Astrocyte (in vitro differentiated cells and primary cell): Measurements from ENCODE around the gene HS6ST1. TPM values are rescaled to one million over a fixed set of nuclear protein-coding genes. Genes with fewer than 3 reads are reported as not detected.

ENCODE experiments used
- DNase-seq: peaks from one replicate; pipeline ENCODE4 v3.0.0-alpha.2; 2010; ENCODE audit warnings: low read depth
- FAIRE-seq: peaks from 2 replicates; lab custom pipeline; 2011; peaks lifted over from hg19 to GRCh38; lab: Jason Lieb, UNC
- H2AFZ ChIP-seq: 2 replicates; pipeline ENCODE4 v1.6.0; 2012; ENCODE audit warnings: low read depth, low read length, inconsistent platforms
- H3K27ac ChIP-seq: 2 replicates; pipeline ENCODE4 v1.5.1; 2011; ENCODE audit warnings: low read depth, low read length, inconsistent platforms
- H3K27me3 ChIP-seq: 2 replicates; pipeline ENCODE4 v1.6.0; 2011; ENCODE audit warnings: low read length, inconsistent platforms; ENCODE audit not compliant: insufficient read depth
- H3K36me3 ChIP-seq: 2 replicates; pipeline ENCODE4 v1.5.1; 2011; ENCODE audit warnings: low read length, inconsistent platforms; ENCODE audit not compliant: insufficient read depth
- H3K4me1 ChIP-seq: 2 replicates; pipeline ENCODE4 v1.5.1; 2011; ENCODE audit warnings: low read length, inconsistent platforms; ENCODE audit not compliant: insufficient read depth
- H3K4me2 ChIP-seq: 2 replicates; pipeline ENCODE4 v1.6.0; 2012; ENCODE audit warnings: low read length, inconsistent platforms
- H3K4me3 ChIP-seq: 2 replicates; pipeline ENCODE4 v1.5.1; 2011; ENCODE audit warnings: low read depth, mild to moderate bottlenecking, low read length, inconsistent platforms; ENCODE audit not compliant: insufficient read depth
- H3K79me2 ChIP-seq: 2 replicates; pipeline ENCODE4 v1.6.0; 2012; ENCODE audit warnings: mild to moderate bottlenecking, low read length, inconsistent platforms; ENCODE audit not compliant: insufficient read depth
- H3K9ac ChIP-seq: 2 replicates; pipeline ENCODE4 v1.6.0; 2012; ENCODE audit warnings: mild to moderate bottlenecking, low read length, inconsistent platforms
- H3K9me3 ChIP-seq: 2 replicates; pipeline ENCODE4 v1.5.1; 2012; ENCODE audit warnings: low read depth, mild to moderate bottlenecking, low read length, inconsistent platforms; ENCODE audit not compliant: insufficient read depth
- H4K20me1 ChIP-seq: 2 replicates; pipeline ENCODE4 v1.6.0; 2012; ENCODE audit warnings: low read length, inconsistent platforms; ENCODE audit not compliant: insufficient read depth
- H3K27ac Mint-ChIP-seq: one replicate; pipeline ENCODE4 v1.8.0; 2021; ENCODE audit warnings: mild to moderate bottlenecking, mixed read lengths; ENCODE audit not compliant: unreplicated experiment
- H3K27me3 Mint-ChIP-seq: one replicate; pipeline ENCODE4 v1.8.0; 2021; ENCODE audit warnings: low read depth, mixed read lengths; ENCODE audit not compliant: unreplicated experiment
- H3K36me3 Mint-ChIP-seq: one replicate; pipeline ENCODE4 v1.8.0; 2021; ENCODE audit warnings: low read depth, mixed read lengths; ENCODE audit not compliant: unreplicated experiment
- H3K4me1 Mint-ChIP-seq: one replicate; pipeline ENCODE4 v1.8.0; 2021; ENCODE audit warnings: low read depth, mixed read lengths; ENCODE audit not compliant: unreplicated experiment
- H3K4me3 Mint-ChIP-seq: one replicate; pipeline ENCODE4 v1.8.0; 2021; ENCODE audit warnings: mild to moderate bottlenecking, moderate library complexity, mixed read lengths; ENCODE audit not compliant: unreplicated experiment
- H3K9me3 Mint-ChIP-seq: one replicate; pipeline ENCODE4 v1.8.0; 2021; ENCODE audit warnings: mild to moderate bottlenecking, mixed read lengths; ENCODE audit not compliant: unreplicated experiment
- CTCF ChIP-seq: IDR thresholded peaks from 2 replicates; pipeline ENCODE4 v1.5.1; 2011; ENCODE audit warnings: low read depth, mild to moderate bottlenecking, inconsistent platforms, low read length, moderate library complexity; ENCODE audit not compliant: insufficient read depth
- EZH2 ChIP-seq: IDR thresholded peaks from 2 replicates; pipeline ENCODE4 v1.6.1; 2012; ENCODE audit warnings: mild to moderate bottlenecking, low read length, inconsistent platforms; ENCODE audit not compliant: insufficient read depth
- total RNA-seq: library from RNA; stranded (reverse); gene quantifications from 2 replicates; pipeline ENCODE4 v1.2.1, GENCODE V29; 2021

Gene HS6ST1
- total RNA-seq, 1 donor from 2014 or later = 20.5 TPM

GRCh38 chr2:128325611-128326181 lies 7.0 kb upstream of the HS6ST1 start:
- Histone ChIP-seq H3K36me3 (no peaks in the 10 kb centered on the region), H3K27ac (no peak overlapping the region), H3K27me3 (no peaks in the 10 kb centered on the region), H3K79me2 (no peaks in the 10 kb centered on the region), H3K9ac (no peak overlapping the region), H3K4me2 (no peak overlapping the region), H3K9me3 (no peaks in the 10 kb centered on the region), H3K4me1 (peaks cover 5% of the 10 kb centered on the region), H2AFZ (no peak overlapping the region), H4K20me1 (no peaks in the 10 kb centered on the region), H3K4me3 (no peak overlapping the region)
- Mint-ChIP-seq H3K4me1 (no peaks in the 10 kb centered on the region), H3K27me3 (peaks cover 15% of the 10 kb centered on the region), H3K27ac (no peak overlapping the region), H3K4me3 (no peak overlapping the region), H3K36me3 (peaks cover 2% of the 10 kb centered on the region), H3K9me3 (peaks cover 2% of the 10 kb centered on the region)
- TF ChIP-seq EZH2 (no peak), CTCF (no peak)
- FAIRE-seq (no peak), DNase-seq (no peak)

- Mint-ChIP-seq H3K9me3 (peaks cover 1% of the 10 kb centered on the region), H3K4me3 (no peak overlapping the region), H3K4me1 (no peaks in the 10 kb centered on the region), H3K27ac (no peak overlapping the region), H3K27me3 (peaks cover 18% of the 10 kb centered on the region), H3K36me3 (peaks cover 2% of the 10 kb centered on the region)
- no peaks in the 10 kb centered on the region for H3K9me3 ChIP-seq
- no peaks in the 10 kb centered on the region for H3K79me2 ChIP-seq
- H4K20me1 ChIP-seq = no peaks in the 10 kb centered on the region
- DNase-seq = no peak
- H3K27ac ChIP-seq = no peak overlapping the region
- FAIRE-seq = no peak
- no peak overlapping the region for H3K9ac ChIP-seq
- peaks cover 5% of the 10 kb centered on the region for H3K4me1 ChIP-seq
- H2AFZ ChIP-seq = no peak overlapping the region
- TF ChIP-seq CTCF = no peak
- no peak for TF ChIP-seq EZH2
- no peaks in the 10 kb centered on the region for H3K36me3 ChIP-seq
- H3K27me3 ChIP-seq = no peaks in the 10 kb centered on the region
- H3K4me3 ChIP-seq = no peak overlapping the region
- H3K4me2 ChIP-seq = no peak overlapping the region
Observed at GRCh38 chr2:128324897-128325410, 6.3 kb upstream of the HS6ST1 start.
